ENCODE results near the gene TRMT61A.

The TRMT61A gene

GRCh38 chr14:103541709-103542604 is 13.0 kb downstream of the TRMT61A start:
- Histone ChIP-seq H3K4me1 (peaks cover 0 to 79% (median 73%) of the 10 kb centered on the region in 4 donors), H3K4me3 (no peak overlapping the region), H3K36me3 (peaks cover 0 to 3% (median 0%) of the 10 kb centered on the region in 3 donors), H3K27ac (peak overlapping the region; percentile 83 to 86), H3K27me3 (no peaks in the 10 kb centered on the region), H3K9me3 (no peaks in the 10 kb centered on the region)
- intact Hi-C loops (cut with DNase I; ENCODE audit: low total_unique reads) = loop anchor here (2.0 to 10.0 kb wide), 2 partner anchors 21 to 47 kb away; no protein-coding TSS in a partner anchor
- DNase-seq = no peak
- peak in 1 of 2 experiments; percentile 19 for TF ChIP-seq CTCF (IDR thresholded peaks at IDR 0.05)

- Histone ChIP-seq H3K4me3 (no peak overlapping the region), H3K27ac (peak overlapping the region; percentile 83 to 86), H3K9me3 (no peaks in the 10 kb centered on the region), H3K4me1 (peaks cover 0 to 84% (median 74%) of the 10 kb centered on the region in 4 donors), H3K36me3 (no peaks in the 10 kb centered on the region), H3K27me3 (no peaks in the 10 kb centered on the region)
- peak in 1 of 2 donors; percentile 91 for DNase-seq
- no peak for TF ChIP-seq CTCF (IDR thresholded peaks at IDR 0.05)
- intact Hi-C loops (cut with DNase I; ENCODE audit: low total_unique reads) = loop anchor here (10.0 kb wide), 1 partner anchor 48 kb away; no protein-coding TSS in a partner anchor
Measured at GRCh38 chr14:103542605-103543088, 13.7 kb downstream of the TRMT61A start.

GRCh38 chr14:103543140-103543539 is 14.1 kb downstream of the TRMT61A start:
- Histone ChIP-seq H3K27me3 (no peaks in the 10 kb centered on the region), H3K9me3 (no peaks in the 10 kb centered on the region), H3K36me3 (no peaks in the 10 kb centered on the region), H3K4me1 (peaks cover 0 to 82% (median 72%) of the 10 kb centered on the region in 4 donors), H3K4me3 (no peak overlapping the region), H3K27ac (peak overlapping the region; percentile 83 to 86)
- TF ChIP-seq CTCF (IDR thresholded peaks at IDR 0.05) = no peak
- intact Hi-C loops (cut with DNase I; ENCODE audit: low total_unique reads) = loop anchor here (10.0 kb wide), 1 partner anchor 48 kb away; no protein-coding TSS in a partner anchor
- DNase-seq = no peak

- DNase-seq = peak in 1 of 2 donors; percentile 89
- peak overlapping the region; percentile 83 to 86 for H3K27ac ChIP-seq
- no peaks in the 10 kb centered on the region for H3K27me3 ChIP-seq
- peaks cover 0 to 82% (median 68%) of the 10 kb centered on the region in 4 donors for H3K4me1 ChIP-seq
- intact Hi-C loops (cut with DNase I; ENCODE audit: low total_unique reads) = loop anchor here (10.0 kb wide), 1 partner anchor 49 kb away; no protein-coding TSS in a partner anchor
- H3K9me3 ChIP-seq = no peaks in the 10 kb centered on the region
- no peaks in the 10 kb centered on the region for H3K36me3 ChIP-seq
- TF ChIP-seq CTCF (IDR thresholded peaks at IDR 0.05) = no peak
- no peak overlapping the region for H3K4me3 ChIP-seq
Measured at GRCh38 chr14:103543721-103544387, 14.9 kb downstream of the TRMT61A start.

- peak; percentile 27 to 76 for DNase-seq
- peaks cover 0 to 83% (median 67%) of the 10 kb centered on the region in 4 donors for H3K4me1 ChIP-seq
Measured at GRCh38 chr14:103544388-103545218, 15.6 kb downstream of the TRMT61A start.

More at GRCh38 chr14:103544388-103545218, 15.6 kb downstream of the TRMT61A start:
- Histone ChIP-seq H3K36me3 (no peaks in the 10 kb centered on the region), H3K4me3 (no peak overlapping the region), H3K27me3 (no peaks in the 10 kb centered on the region), H3K9me3 (no peaks in the 10 kb centered on the region), H3K27ac (peak overlapping the region; percentile 83 to 86)
- TF ChIP-seq CTCF (IDR thresholded peaks at IDR 0.05) = no peak
- intact Hi-C loops (cut with DNase I; ENCODE audit: low total_unique reads) = loop anchor here (10.0 kb wide), 1 partner anchor 50 kb away; no protein-coding TSS in a partner anchor

All from tibial artery (tissue), 4 donors.